Measurements from ENCODE around the gene GTF2H3. TPM values are rescaled to one million over a fixed set of nuclear protein-coding genes. Genes with fewer than 3 reads are reported as not detected.
"Not testable (repeated sequence)": the region's sequence is repeated elsewhere in the genome, so short reads cannot be mapped to it uniquely, and the experiment has no call there.

The GTF2H3 gene
- polyA plus RNA-seq, 1 experiment: 19.6 TPM

- no peak for DNase-seq (ENCODE audit: low read depth)
- CTCF ChIA-PET: interaction anchor here (1.5 kb wide), 1 partner anchor 11 kb away, joined by 3 read pairs; no protein-coding TSS in a partner anchor
- TF ChIP-seq CTCF (IDR thresholded peaks at IDR 0.05; ENCODE audit: insufficient read depth, low read depth, low read length): no peak
- Histone ChIP-seq H3K36me3 (ENCODE audit: control insufficient read depth, insufficient read depth, low read length) (peaks cover 6% of the 10 kb centered on the region), H3K4me3 (ENCODE audit: low read depth, low read length) (no peak overlapping the region), H3K27me3 (ENCODE audit: control insufficient read depth, insufficient read depth, low read length) (no peaks in the 10 kb centered on the region)
- POLR2A ChIA-PET: no interaction called here
These were observed 34.3 kb upstream of the GTF2H3 start for GRCh38 chr12:123599310-123599709.

GRCh38 chr12:123599721-123600120, 33.9 kb upstream of the GTF2H3 start:
- no peak for DNase-seq (ENCODE audit: low read depth)
- POLR2A ChIA-PET: no interaction called here
- no peak for TF ChIP-seq CTCF (IDR thresholded peaks at IDR 0.05; ENCODE audit: insufficient read depth, low read depth, low read length)
- Histone ChIP-seq H3K36me3 (ENCODE audit: control insufficient read depth, insufficient read depth, low read length) (peaks cover 6% of the 10 kb centered on the region), H3K4me3 (ENCODE audit: low read depth, low read length) (no peak overlapping the region), H3K27me3 (ENCODE audit: control insufficient read depth, insufficient read depth, low read length) (no peaks in the 10 kb centered on the region)
- CTCF ChIA-PET: interaction anchor here (1.0 kb wide), 1 partner anchor 12 kb away, joined by 3 read pairs; no protein-coding TSS in a partner anchor

GRCh38 chr12:123601602-123602489, 31.8 kb upstream of the GTF2H3 start, which contains the start of gene DDX55:
Gene DDX55 (plus strand): TSS chr12:123602099. CDS start chr12:123602149, 50 bp downstream.
- DNase-seq (ENCODE audit: low read depth): peak; percentile 9
- ChIA-PET POLR2A (no interaction called here), CTCF (interaction anchor here (0.6 to 1.4 kb wide), 11 partner anchors 12 to 737 kb away, joined by 3 to 5 read pairs (median 3); partner anchors contain the start of gene TMED2)
- Histone ChIP-seq H3K27me3 (ENCODE audit: control insufficient read depth, insufficient read depth, low read length) (no peaks in the 10 kb centered on the region), H3K36me3 (ENCODE audit: control insufficient read depth, insufficient read depth, low read length) (peaks cover 4% of the 10 kb centered on the region), H3K4me3 (ENCODE audit: low read depth, low read length) (peak within 1 kb of the TSS; percentile 89)
- TF ChIP-seq CTCF (IDR thresholded peaks at IDR 0.05; ENCODE audit: insufficient read depth, low read depth, low read length): peak; percentile 42; the same call in 1 of the 2 replicates

- POLR2A ChIA-PET: no interaction called here
- no peak for DNase-seq (ENCODE audit: low read depth)
These were observed 30.9 kb upstream of the GTF2H3 start for GRCh38 chr12:123602651-123603195.

GRCh38 chr12:123603495-123603894, 30.1 kb upstream of the GTF2H3 start:
- CTCF ChIA-PET, POLR2A ChIA-PET: not testable (repeated sequence)
- H3K36me3 ChIP-seq (ENCODE audit: control insufficient read depth, insufficient read depth, low read length): peaks cover 14% of the 10 kb centered on the region

More at GRCh38 chr12:123602651-123603195, 30.9 kb upstream of the GTF2H3 start:
- Histone ChIP-seq H3K27me3 (ENCODE audit: control insufficient read depth, insufficient read depth, low read length) (no peaks in the 10 kb centered on the region), H3K36me3 (ENCODE audit: control insufficient read depth, insufficient read depth, low read length) (peaks cover 9% of the 10 kb centered on the region), H3K4me3 (ENCODE audit: low read depth, low read length) (peak overlapping the region; percentile 89)
- CTCF ChIA-PET: interaction anchor here (0.6 to 1.4 kb wide), 10 partner anchors 13 to 738 kb away, joined by 3 to 5 read pairs (median 3); partner anchors contain the start of gene TMED2
- TF ChIP-seq CTCF (IDR thresholded peaks at IDR 0.05; ENCODE audit: insufficient read depth, low read depth, low read length): no peak

More at GRCh38 chr12:123603495-123603894, 30.1 kb upstream of the GTF2H3 start:
- not testable (repeated sequence) for DNase-seq (ENCODE audit: low read depth); H3K27me3 ChIP-seq (ENCODE audit: control insufficient read depth, insufficient read depth, low read length); H3K4me3 ChIP-seq (ENCODE audit: low read depth, low read length)

Measured in BJ (cell line).